CD14-positive monocyte (primary cell): ENCODE measurements around the gene PRKCA. TPM values are rescaled to one million over a fixed set of nuclear protein-coding genes. Genes with fewer than 3 reads are reported as not detected.

Experiments
- DNase-seq, 3 donors: peaks; one replicate each; pipeline ENCODE4 v3.0.0-alpha.2; 2011 to 2022
- H2AFZ ChIP-seq: 2 replicates; pipeline ENCODE4 v1.6.0; 2012; ENCODE audit warnings: mild to moderate bottlenecking, low read depth, low read length, inconsistent platforms; ENCODE audit not compliant: insufficient read depth, poor library complexity, severe bottlenecking
- H3K27ac ChIP-seq, 2 donors: 1 replicate in 1 of 2; 2 replicates in 1 of 2; pipeline ENCODE4 v1.5.1; 2012 to 2013; ENCODE audit warnings: low read length in 2 of 2, control low read depth in 1 of 2, inconsistent platforms in 1 of 2, low read depth in 1 of 2, mild to moderate bottlenecking in 1 of 2
- H3K27me3 ChIP-seq, 2 donors: one replicate each; pipeline versions ENCODE4 v1.6.0 to v1.6.1; 2011 to 2013; ENCODE audit warnings: low read length in 2 of 2; ENCODE audit not compliant: control insufficient read depth in 2 of 2, insufficient read depth in 2 of 2
- H3K36me3 ChIP-seq, 2 donors: replicated peaks in 1 of 2; 1 replicate in 1 of 2; 2 replicates in 1 of 2; pipeline versions ENCODE4 v1.5.1 to v1.6.1; 2012 to 2013; ENCODE audit warnings: low read length in 2 of 2, control low read depth in 1 of 2, inconsistent platforms in 1 of 2, mild to moderate bottlenecking in 1 of 2; ENCODE audit not compliant: insufficient read depth in 2 of 2, control insufficient read depth in 1 of 2
- H3K4me1 ChIP-seq, 2 donors: 1 replicate in 1 of 2; 2 replicates in 1 of 2; pipeline versions ENCODE4 v1.5.1 to v1.6.1; 2012 to 2013; ENCODE audit warnings: low read length in 2 of 2, control low read depth in 1 of 2, inconsistent platforms in 1 of 2, mild to moderate bottlenecking in 1 of 2, moderate library complexity in 1 of 2; ENCODE audit not compliant: insufficient read depth in 2 of 2, control insufficient read depth in 1 of 2
- H3K4me2 ChIP-seq: replicated peaks from 2 replicates; pipeline ENCODE3; 2012; ENCODE audit warnings: low read length, moderate library complexity, mild to moderate bottlenecking; ENCODE audit not compliant: poor library complexity, severe bottlenecking; ENCODE audit errors: extremely low read depth
- H3K4me3 ChIP-seq, 3 experiments: fragments of 200-600 bp in 1 of 3; sonication (generic) in 1 of 3; replicated peaks in 1 of 3; 1 replicate in 2 of 3; 2 replicates in 1 of 3; pipeline ENCODE4 v1.5.1; 2011 to 2013; ENCODE audit warnings: low read length in 3 of 3, mild to moderate bottlenecking in 3 of 3, control low read depth in 2 of 3, low read depth in 2 of 3, inconsistent platforms in 1 of 3, moderate library complexity in 1 of 3
- H3K79me2 ChIP-seq: 2 replicates; pipeline ENCODE4 v1.6.0; 2012; ENCODE audit warnings: mild to moderate bottlenecking, control low read depth, inconsistent platforms, low read length, moderate library complexity; ENCODE audit not compliant: insufficient read depth
- H3K9ac ChIP-seq: 2 replicates; pipeline ENCODE4 v1.6.0; 2017; ENCODE audit warnings: low read length, mild to moderate bottlenecking; ENCODE audit not compliant: insufficient read depth, poor library complexity, severe bottlenecking
- H3K9me3 ChIP-seq, 2 donors: replicated peaks in 1 of 2; 1 replicate in 1 of 2; 2 replicates in 1 of 2; pipeline versions ENCODE4 v1.5.1 to v1.6.1; 2012 to 2013; ENCODE audit warnings: low read length in 2 of 2, control low read depth in 1 of 2; ENCODE audit not compliant: control insufficient read depth in 1 of 2, insufficient read depth in 1 of 2
- H4K20me1 ChIP-seq: 2 replicates; pipeline ENCODE4 v1.6.0; 2012; ENCODE audit warnings: mild to moderate bottlenecking, low read length, control low read depth, moderate library complexity; ENCODE audit not compliant: insufficient read depth
- H3K27ac Mint-ChIP-seq, 7 donors: one replicate each; pipeline ENCODE4 v1.8.0; 2020; ENCODE audit warnings: mild to moderate bottlenecking in 7 of 7, mixed read lengths in 7 of 7, moderate library complexity in 6 of 7, inconsistent platforms in 2 of 7
- H3K27me3 Mint-ChIP-seq, 3 donors: one replicate each; pipeline ENCODE4 v1.8.0; 2021 to 2022; ENCODE audit warnings: low read depth in 3 of 3, mild to moderate bottlenecking in 3 of 3, mixed read lengths in 3 of 3, moderate library complexity in 3 of 3, inconsistent platforms in 1 of 3
- H3K36me3 Mint-ChIP-seq, 2 donors: one replicate each; pipeline ENCODE4 v1.8.0; 2020; ENCODE audit warnings: mixed read lengths in 2 of 2, inconsistent platforms in 1 of 2, mild to moderate bottlenecking in 1 of 2
- H3K4me1 Mint-ChIP-seq: one replicate; pipeline ENCODE4 v1.8.0; 2020; ENCODE audit warnings: mild to moderate bottlenecking, mixed read lengths
- H3K4me3 Mint-ChIP-seq, 2 donors: one replicate each; pipeline ENCODE4 v1.8.0; 2020; ENCODE audit warnings: mild to moderate bottlenecking in 2 of 2, mixed read lengths in 2 of 2, moderate library complexity in 1 of 2
- H3K9me3 Mint-ChIP-seq, 7 donors: one replicate each; pipeline ENCODE4 v1.8.0; 2020 to 2022; ENCODE audit warnings: mixed read lengths in 7 of 7, mild to moderate bottlenecking in 6 of 7, moderate library complexity in 6 of 7, inconsistent platforms in 2 of 7
- WGBS: methylation state at CpG from one replicate; pipeline ENCODE4 v1.1.5; 2013; ENCODE audit warnings: missing lambda C conversion rate; ENCODE audit not compliant: insufficient coverage; 5-methylcytosine and 5-hydroxymethylcytosine counted together
- intact Hi-C, 2 donors: fragments of 100-400 bp; cut with micrococcal nuclease; formaldehyde crosslinking; loops; one replicate each; pipeline versions ENCODE4 v1.15.0 to v1.15.1; 2023
- polyA plus RNA-seq, 3 donors: library from polyadenylated mRNA; depleted of rRNA in 1 of 3; unstranded in 2 of 3; stranded (reverse) in 1 of 3; fragments of 300-500 nt in 2 of 3; fragments of >200 nt in 1 of 3; fragmentation: Illumina TruSeq in 2 of 3; gene quantifications; 1 replicate in 2 of 3; 2 replicates in 1 of 3; pipeline ENCODE4 v1.2.3, GENCODE V29; 2012 to 2021
- TF ChIP-seq, protein P1 (sequence below): fragments of 200-600 bp; IDR thresholded peaks from one replicate; pipeline ENCODE4 v1.8.0; 2022; ENCODE audit warnings: antibody characterized with exemption, mild to moderate bottlenecking

Gene PRKCA
- polyA plus RNA-seq, 3 donors: 0.22 to 7.1 (median 0.30) TPM

DNA sequence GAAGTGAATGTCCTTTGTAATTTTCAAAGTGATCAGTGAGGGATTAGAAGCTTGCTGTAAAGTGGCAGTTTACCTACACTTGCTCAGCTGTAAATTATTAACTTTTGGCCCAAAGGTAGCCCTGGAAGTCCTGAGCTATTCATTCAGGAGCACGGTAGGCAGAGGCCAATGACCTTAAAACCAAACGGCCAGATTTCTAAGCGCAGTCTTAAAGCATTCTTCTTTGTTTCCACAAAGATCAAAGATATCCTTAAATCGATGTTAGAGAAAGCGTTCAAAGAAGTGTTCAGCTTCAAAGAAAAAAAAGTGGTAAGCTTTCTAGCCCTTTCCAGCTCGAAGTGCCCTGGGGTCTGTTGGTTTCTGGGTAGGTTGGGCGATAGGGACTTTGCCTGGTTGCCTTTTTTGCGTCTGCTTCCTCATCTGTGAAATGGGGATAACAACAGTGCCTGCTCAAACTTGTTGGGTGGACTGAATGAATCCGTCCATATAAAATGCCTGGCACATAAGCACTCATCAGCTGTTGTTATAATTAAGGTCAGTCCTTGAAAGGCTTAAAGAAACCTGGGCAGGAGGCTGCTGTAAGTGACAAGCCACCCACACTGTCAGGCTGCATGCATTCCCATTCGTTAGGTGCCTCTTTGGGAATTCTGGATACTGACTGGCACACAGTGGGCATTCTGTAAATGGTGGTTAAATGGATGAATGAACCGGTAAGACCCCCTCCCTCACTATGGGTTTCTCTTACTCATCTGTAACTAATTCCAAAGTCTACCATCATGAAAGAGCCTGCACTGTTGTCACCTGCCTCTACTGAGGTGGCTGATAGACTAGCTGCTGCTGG, 113.2 kb downstream of the PRKCA start:
- Histone ChIP-seq H3K4me1 (peaks cover 2% of the 10 kb centered on the region in 2 donors), H3K4me2 (no peak overlapping the region), H4K20me1 (no peaks in the 10 kb centered on the region), H3K27ac (no peak overlapping the region), H3K9me3 (peaks cover 0 to 2% of the 10 kb centered on the region in 2 donors), H2AFZ (no peak overlapping the region), H3K27me3 (no peaks in the 10 kb centered on the region), H3K9ac (no peak overlapping the region), H3K4me3 (no peak overlapping the region), H3K79me2 (peaks cover 21% of the 10 kb centered on the region), H3K36me3 (no peaks in the 10 kb centered on the region)
- Mint-ChIP-seq H3K4me3 (no peak overlapping the region), H3K9me3 (peaks cover 0 to 5% (median 2%) of the 10 kb centered on the region in 7 donors), H3K4me1 (peaks cover 2% of the 10 kb centered on the region), H3K27ac (no peak overlapping the region), H3K36me3 (peaks cover 0 to 4% of the 10 kb centered on the region in 2 donors), H3K27me3 (peaks cover 2 to 3% (median 2%) of the 10 kb centered on the region in 3 donors)
- TF ChIP-seq, protein P1, sequence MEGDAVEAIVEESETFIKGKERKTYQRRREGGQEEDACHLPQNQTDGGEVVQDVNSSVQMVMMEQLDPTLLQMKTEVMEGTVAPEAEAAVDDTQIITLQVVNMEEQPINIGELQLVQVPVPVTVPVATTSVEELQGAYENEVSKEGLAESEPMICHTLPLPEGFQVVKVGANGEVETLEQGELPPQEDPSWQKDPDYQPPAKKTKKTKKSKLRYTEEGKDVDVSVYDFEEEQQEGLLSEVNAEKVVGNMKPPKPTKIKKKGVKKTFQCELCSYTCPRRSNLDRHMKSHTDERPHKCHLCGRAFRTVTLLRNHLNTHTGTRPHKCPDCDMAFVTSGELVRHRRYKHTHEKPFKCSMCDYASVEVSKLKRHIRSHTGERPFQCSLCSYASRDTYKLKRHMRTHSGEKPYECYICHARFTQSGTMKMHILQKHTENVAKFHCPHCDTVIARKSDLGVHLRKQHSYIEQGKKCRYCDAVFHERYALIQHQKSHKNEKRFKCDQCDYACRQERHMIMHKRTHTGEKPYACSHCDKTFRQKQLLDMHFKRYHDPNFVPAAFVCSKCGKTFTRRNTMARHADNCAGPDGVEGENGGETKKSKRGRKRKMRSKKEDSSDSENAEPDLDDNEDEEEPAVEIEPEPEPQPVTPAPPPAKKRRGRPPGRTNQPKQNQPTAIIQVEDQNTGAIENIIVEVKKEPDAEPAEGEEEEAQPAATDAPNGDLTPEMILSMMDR: no peak
- intact Hi-C loops: no loop called here
- DNase-seq: no peak
- WGBS: 100% methylated on average over 2 of the region's 11 CpGs

DNA sequence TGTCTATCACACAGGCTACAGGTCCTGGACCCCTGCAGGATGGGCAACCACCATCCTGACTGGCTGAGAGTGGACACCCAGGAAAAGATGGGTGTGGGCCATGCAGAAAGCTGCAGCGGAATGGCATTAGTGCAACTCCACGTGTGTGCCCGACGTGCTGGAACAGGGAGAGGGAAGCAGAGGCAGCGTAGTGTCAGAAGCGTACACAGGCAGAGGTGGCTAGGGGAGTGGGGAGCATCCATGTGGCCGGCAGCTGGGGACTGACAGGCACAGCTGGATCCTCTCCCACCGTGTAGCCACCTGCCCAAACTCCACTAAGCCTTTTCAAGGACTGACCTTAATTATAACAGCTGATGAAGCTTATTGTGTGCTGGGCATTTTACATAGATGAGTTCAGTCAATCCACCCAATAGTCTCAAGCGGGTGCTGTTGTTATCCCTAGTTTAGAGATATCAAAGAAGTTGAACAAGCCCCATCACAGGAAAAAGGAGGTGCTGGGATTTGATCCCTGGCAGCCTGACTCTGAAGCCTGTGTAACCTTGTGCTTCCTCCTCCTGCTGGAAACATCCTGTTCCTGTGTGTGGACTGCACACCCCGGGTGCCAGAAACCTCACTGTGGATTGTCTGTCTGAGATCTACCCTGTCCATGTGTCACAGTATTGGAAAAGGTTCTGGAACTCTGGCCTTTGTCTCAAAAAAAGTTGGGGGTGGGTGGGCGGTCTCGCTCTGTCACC, 114.0 kb downstream of the PRKCA start:
- no peaks in the 10 kb centered on the region for H3K27me3 ChIP-seq
- Mint-ChIP-seq H3K4me1 (peaks cover 10% of the 10 kb centered on the region), H3K4me3 (no peak overlapping the region), H3K27ac (peak overlapping the region in 1 of 7 donors; percentile 30), H3K9me3 (peaks cover 0 to 5% (median 2%) of the 10 kb centered on the region in 7 donors), H3K27me3 (peaks cover 2 to 3% (median 2%) of the 10 kb centered on the region in 3 donors), H3K36me3 (peaks cover 0 to 4% of the 10 kb centered on the region in 2 donors)
- H3K9ac ChIP-seq: no peak overlapping the region
- peaks cover 16% of the 10 kb centered on the region for H3K79me2 ChIP-seq
- H3K27ac ChIP-seq: no peak overlapping the region
- no peaks in the 10 kb centered on the region for H3K36me3 ChIP-seq
- no peaks in the 10 kb centered on the region for H4K20me1 ChIP-seq
- H3K4me3 ChIP-seq: no peak overlapping the region
- no peak overlapping the region for H2AFZ ChIP-seq
- H3K4me2 ChIP-seq: no peak overlapping the region
- H3K4me1 ChIP-seq: peaks cover 10% of the 10 kb centered on the region in 2 donors
- peaks cover 0 to 2% of the 10 kb centered on the region in 2 donors for H3K9me3 ChIP-seq
- TF ChIP-seq, protein P1: no peak
- intact Hi-C loops: no loop called here
- WGBS: 91% methylated on average over 9 of the region's 12 CpGs
- no peak for DNase-seq
